Neural cell (in vitro differentiated cells): ENCODE measurements around the gene KCNE1. TPM values are rescaled to one million over a fixed set of nuclear protein-coding genes. Genes with fewer than 3 reads are reported as not detected.

Experiments used
- H2AFZ ChIP-seq: fragments of 200-600, 300-800 bp; sonication (generic), shearing (Covaris generic); 2 replicates; pipeline ENCODE4 v1.6.0; 2014; ENCODE audit warnings: low read depth, mild to moderate bottlenecking, antibody characterized with exemption, low read length, moderate library complexity
- H3F3A ChIP-seq: fragments of 200-600 bp; shearing (Covaris generic); 2 replicates; pipeline ENCODE4 v1.6.1; 2016; ENCODE audit warnings: mild to moderate bottlenecking, moderate library complexity, mixed read lengths, antibody characterized with exemption, low read length; ENCODE audit not compliant: insufficient read depth, poor library complexity, severe bottlenecking
- H3K27ac ChIP-seq: fragments of 200-600, 300-800 bp; sonication (generic), shearing (Covaris generic); 2 replicates; pipeline ENCODE4 v1.5.1; 2014; ENCODE audit warnings: mild to moderate bottlenecking, low read length, moderate library complexity
- H3K27me3 ChIP-seq: fragments of 300-800, 200-600 bp; sonication (generic), shearing (Covaris generic); 2 replicates; pipeline ENCODE4 v1.6.0; 2014; ENCODE audit warnings: mild to moderate bottlenecking, low read depth, low read length, moderate library complexity; ENCODE audit not compliant: insufficient read depth
- H3K36me3 ChIP-seq: fragments of 300-800, 200-600 bp; sonication (generic), shearing (Covaris generic); 2 replicates; pipeline ENCODE4 v1.5.1; 2014; ENCODE audit warnings: mild to moderate bottlenecking, antibody characterized with exemption, low read length, moderate library complexity; ENCODE audit not compliant: insufficient read depth
- H3K4me2 ChIP-seq: fragments of 300-800, 200-600 bp; sonication (generic), shearing (Covaris generic); 2 replicates; pipeline ENCODE4 v1.6.0; 2014; ENCODE audit warnings: mild to moderate bottlenecking, low read length
- H3K4me3 ChIP-seq: fragments of 300-800, 200-600 bp; sonication (generic), shearing (Covaris generic); 2 replicates; pipeline ENCODE4 v1.5.1; 2014; ENCODE audit warnings: mild to moderate bottlenecking, low read length, moderate library complexity
- H3K79me2 ChIP-seq: fragments of 200-600 bp; shearing (Covaris generic); replicated peaks from 2 replicates; pipeline ENCODE4 v1.6.0; 2014; ENCODE audit warnings: mild to moderate bottlenecking, low read length, moderate library complexity; ENCODE audit not compliant: insufficient read depth
- H3K9ac ChIP-seq: fragments of 300-800, 200-600 bp; sonication (generic), shearing (Covaris generic); 2 replicates; pipeline ENCODE4 v1.6.1; 2016; ENCODE audit warnings: mild to moderate bottlenecking, low read length, mixed read lengths
- H3K9me2 ChIP-seq: fragments of 200-600 bp; shearing (Covaris generic); 2 replicates; pipeline ENCODE4 v1.6.1; 2016; ENCODE audit warnings: mild to moderate bottlenecking, low read length, mixed read lengths; ENCODE audit not compliant: insufficient read depth
- H3K9me3 ChIP-seq: fragments of 200-600, 300-800 bp; sonication (generic), shearing (Covaris generic); 2 replicates; pipeline ENCODE4 v1.6.1; 2016; ENCODE audit warnings: mild to moderate bottlenecking, mixed run types, low read length, moderate library complexity, mixed read lengths
- H4K20me1 ChIP-seq: fragments of 200-600 bp; shearing (Covaris generic); 2 replicates; pipeline ENCODE4 v1.6.1; 2016; ENCODE audit warnings: mild to moderate bottlenecking, mixed run types; ENCODE audit not compliant: insufficient read depth
- CTCF ChIP-seq: fragments of 450-650 bp; IDR thresholded peaks from 2 replicates; pipeline ENCODE4 v1.5.1; 2014; ENCODE audit warnings: antibody characterized with exemption, mild to moderate bottlenecking, moderate library complexity; ENCODE audit not compliant: poor library complexity, severe bottlenecking
- EP300 ChIP-seq: fragments of 450-650 bp; conservative IDR thresholded peaks from 2 replicates; pipeline ENCODE4 v1.6.1; 2014; ENCODE audit warnings: antibody characterized with exemption, mild to moderate bottlenecking, moderate library complexity; ENCODE audit not compliant: poor library complexity, severe bottlenecking
- EZH2 ChIP-seq: fragments of 200-600, 300-800 bp; shearing (Covaris generic), sonication (generic); IDR thresholded peaks from 2 replicates; pipeline ENCODE4 v1.6.1; 2014; ENCODE audit warnings: antibody characterized with exemption, low read length, borderline replicate concordance, mild to moderate bottlenecking; ENCODE audit not compliant: insufficient read depth, poor library complexity, severe bottlenecking
- MXI1 ChIP-seq: fragments of 450-650 bp; conservative IDR thresholded peaks from 2 replicates; pipeline ENCODE4 v1.6.1; 2014; ENCODE audit warnings: antibody characterized with exemption, mild to moderate bottlenecking; ENCODE audit not compliant: poor library complexity, severe bottlenecking
- POLR2AphosphoS5 ChIP-seq: IDR thresholded peaks from 2 replicates; pipeline ENCODE4 v1.6.1; 2012
- RAD21 ChIP-seq: fragments of 450-650 bp; conservative IDR thresholded peaks from 2 replicates; pipeline ENCODE4 v1.6.1; 2014; ENCODE audit warnings: antibody characterized with exemption, mild to moderate bottlenecking, moderate library complexity
- REST ChIP-seq: IDR thresholded peaks from 2 replicates; pipeline ENCODE4 v1.6.1; 2012; ENCODE audit warnings: borderline replicate concordance
- SMC3 ChIP-seq: fragments of 450-650 bp; conservative IDR thresholded peaks from 2 replicates; pipeline ENCODE4 v1.6.1; 2014; ENCODE audit warnings: antibody characterized with exemption, mild to moderate bottlenecking, moderate library complexity; ENCODE audit not compliant: poor library complexity
- TAF1 ChIP-seq: IDR thresholded peaks from 2 replicates; pipeline ENCODE4 v1.6.1; 2012; ENCODE audit warnings: low read depth
- polyA plus RNA-seq: library from polyadenylated mRNA; depleted of rRNA; stranded (reverse); fragments of >200 nt; gene quantifications from 2 replicates; pipeline ENCODE4 v1.2.3, GENCODE V29; 2014

KCNE1 gene
- polyA plus RNA-seq, 1 donor from 2014 or later: not detected

- Histone ChIP-seq H2AFZ (no peak overlapping the region), H4K20me1 (no peaks in the 10 kb centered on the region), H3K9me3 (no peaks in the 10 kb centered on the region), H3K4me2 (no peak overlapping the region), H3K4me3 (no peak overlapping the region), H3K27me3 (no peaks in the 10 kb centered on the region), H3K27ac (no peak overlapping the region), H3K36me3 (peaks cover 9% of the 10 kb centered on the region), H3K9ac (no peak overlapping the region), H3K79me2 (no peaks in the 10 kb centered on the region), H3F3A (no peaks in the 10 kb centered on the region), H3K9me2 (no peaks in the 10 kb centered on the region)
- TF ChIP-seq REST (no peak), POLR2AphosphoS5 (no peak), CTCF (no peak)
Measured at GRCh38 chr21:34520764-34521508, 8.9 kb upstream of the KCNE1 start.

GRCh38 chr21:34520281-34520680, 8.3 kb upstream of the KCNE1 start:
- Histone ChIP-seq H2AFZ (no peak overlapping the region), H4K20me1 (no peaks in the 10 kb centered on the region), H3K9ac (no peak overlapping the region), H3K4me3 (no peak overlapping the region), H3K79me2 (no peaks in the 10 kb centered on the region), H3K4me2 (no peak overlapping the region), H3K27me3 (no peaks in the 10 kb centered on the region), H3F3A (no peaks in the 10 kb centered on the region), H3K9me2 (no peaks in the 10 kb centered on the region), H3K27ac (no peak overlapping the region), H3K9me3 (no peaks in the 10 kb centered on the region), H3K36me3 (peaks cover 9% of the 10 kb centered on the region)
- TF ChIP-seq TAF1 (no peak), EZH2 (no peak), RAD21 (no peak), SMC3 (no peak), REST (no peak), POLR2AphosphoS5 (no peak), CTCF (no peak), MXI1 (no peak), EP300 (no peak)
